Medulla oblongata (tissue), 1 donor: ENCODE data around the gene TSPAN1.
A peak's percentile ranks its signal among the peaks of the same experiment; 100 is the strongest.

Experiments used
- DNase-seq: peaks from one replicate; pipeline ENCODE4 v3.0.0-alpha.2; 2015; ENCODE audit errors: extremely low spot score

The TSPAN1 gene

DNA sequence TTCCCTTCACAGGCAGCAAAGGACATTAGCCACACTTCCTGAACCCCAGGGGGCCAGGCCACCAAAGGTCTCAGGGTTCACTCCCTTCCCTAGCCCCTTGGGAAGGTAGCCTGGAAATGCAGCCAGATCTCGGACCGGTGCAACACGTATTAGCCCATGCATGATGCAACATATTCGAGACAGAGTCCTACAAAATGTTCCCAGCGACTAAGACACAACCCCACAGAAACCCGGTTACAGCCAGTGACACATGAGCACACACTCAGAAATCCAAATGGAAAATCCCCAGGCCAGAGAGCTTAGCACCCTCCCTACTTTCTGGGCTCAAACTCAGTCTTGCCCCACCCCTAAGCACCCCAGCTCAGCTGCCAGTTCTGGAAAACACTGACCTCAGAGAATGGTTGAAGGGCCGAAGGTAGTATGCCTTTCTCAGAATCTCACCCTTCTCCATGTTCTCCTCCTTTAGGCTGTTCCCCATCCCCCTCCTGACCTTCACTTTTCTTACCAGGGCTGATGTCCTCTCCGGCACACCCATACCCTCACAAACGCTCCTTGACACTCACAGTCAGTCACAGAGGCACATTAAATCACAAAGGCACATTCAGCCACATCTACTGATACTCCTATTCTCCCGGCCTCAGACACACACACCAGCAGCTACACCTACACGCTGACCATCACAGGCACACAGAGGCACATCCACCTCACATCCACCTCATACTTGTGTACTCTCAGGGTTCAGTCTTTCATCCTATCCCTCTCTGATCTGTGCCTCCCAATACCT lies at the start of gene TSPAN1:
TSS of gene TSPAN1 (plus strand) at position 640 of the 784 bp plus-strand sequence. CDS start 6,021 bp downstream, outside the sequence.
- no peak for DNase-seq

- DNase-seq = no peak
Observed at GRCh38 chr1:46128344-46128743, 46.5 kb upstream of the TSPAN1 start.

DNA sequence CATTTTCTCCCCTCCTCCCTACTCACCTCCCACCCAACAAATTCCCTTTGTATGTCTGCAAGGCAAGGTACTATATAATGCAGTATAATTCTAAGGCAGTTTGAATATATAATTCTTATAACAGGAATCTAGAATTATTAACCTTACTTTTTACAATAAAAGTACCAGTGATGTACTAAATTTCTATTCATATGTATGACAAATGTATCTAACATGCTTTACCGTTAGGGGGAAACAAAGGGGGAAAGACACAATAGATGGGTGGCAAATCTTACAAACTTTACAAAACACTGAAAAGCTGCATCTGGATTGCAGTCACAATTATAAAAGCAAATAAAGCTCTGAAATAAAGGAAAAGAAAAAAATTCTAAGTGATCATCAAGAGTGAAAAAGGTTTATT lies 44.8 kb upstream of the TSPAN1 start:
- DNase-seq = no peak

DNA sequence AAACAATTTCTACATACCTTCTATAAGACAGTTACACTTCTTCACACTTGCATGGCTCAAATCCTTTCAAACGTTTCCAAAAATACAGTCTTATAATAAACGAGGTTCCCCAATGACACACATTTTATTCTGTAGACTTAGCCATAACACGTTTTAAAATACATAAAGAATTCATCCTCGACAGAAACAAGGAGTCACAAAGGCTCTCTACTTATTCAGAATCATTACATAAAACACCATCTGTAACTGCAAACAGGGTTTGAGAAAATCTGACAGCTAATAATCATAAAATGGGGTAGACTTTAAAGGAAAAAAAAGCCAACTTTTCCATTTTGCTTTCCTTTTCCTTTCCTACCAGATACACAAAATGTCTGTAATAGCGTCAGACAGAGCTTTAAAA lies 44.3 kb upstream of the TSPAN1 start:
- no peak for DNase-seq

- DNase-seq = peak; percentile 47
Observed at GRCh38 chr1:46131093-46131492, 43.8 kb upstream of the TSPAN1 start.

- DNase-seq = peak; percentile 52
Observed at GRCh38 chr1:46131712-46132528, 43.0 kb upstream of the TSPAN1 start.

GRCh38 chr1:46132529-46133180 lies 42.2 kb upstream of the TSPAN1 start, which contains the start of gene PIK3R3:
PIK3R3 (minus strand) TSS chr1:46132629; CDS start chr1:46131952, 677 bp downstream.
- DNase-seq = peak; percentile 98

DNA sequence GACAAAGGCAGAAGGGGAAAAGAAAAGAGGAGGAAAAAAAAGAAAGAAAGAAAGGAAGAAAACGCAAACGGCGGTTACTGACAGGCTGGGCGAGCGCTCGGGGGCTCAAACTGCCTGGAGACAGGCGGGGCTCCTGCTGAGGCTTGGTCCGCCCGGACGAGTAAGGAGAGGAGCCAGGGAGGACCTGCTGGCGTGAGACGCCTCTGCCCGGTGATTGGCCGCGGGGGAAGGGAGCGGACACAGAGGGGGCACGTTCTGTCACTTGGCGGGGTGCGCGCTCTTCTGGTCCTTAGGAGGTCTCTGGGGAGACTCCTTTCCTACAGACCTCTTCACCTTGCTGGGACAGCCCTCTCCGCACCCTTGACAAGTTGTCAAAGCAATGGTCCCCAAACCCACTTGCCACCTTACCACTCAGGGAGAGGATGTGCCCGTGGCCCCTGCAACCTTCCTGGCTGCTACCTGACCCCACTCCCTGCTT lies 41.7 kb upstream of the TSPAN1 start:
- no peak for DNase-seq

- DNase-seq = no peak
Observed at GRCh38 chr1:46133781-46134350, 41.0 kb upstream of the TSPAN1 start.

DNA sequence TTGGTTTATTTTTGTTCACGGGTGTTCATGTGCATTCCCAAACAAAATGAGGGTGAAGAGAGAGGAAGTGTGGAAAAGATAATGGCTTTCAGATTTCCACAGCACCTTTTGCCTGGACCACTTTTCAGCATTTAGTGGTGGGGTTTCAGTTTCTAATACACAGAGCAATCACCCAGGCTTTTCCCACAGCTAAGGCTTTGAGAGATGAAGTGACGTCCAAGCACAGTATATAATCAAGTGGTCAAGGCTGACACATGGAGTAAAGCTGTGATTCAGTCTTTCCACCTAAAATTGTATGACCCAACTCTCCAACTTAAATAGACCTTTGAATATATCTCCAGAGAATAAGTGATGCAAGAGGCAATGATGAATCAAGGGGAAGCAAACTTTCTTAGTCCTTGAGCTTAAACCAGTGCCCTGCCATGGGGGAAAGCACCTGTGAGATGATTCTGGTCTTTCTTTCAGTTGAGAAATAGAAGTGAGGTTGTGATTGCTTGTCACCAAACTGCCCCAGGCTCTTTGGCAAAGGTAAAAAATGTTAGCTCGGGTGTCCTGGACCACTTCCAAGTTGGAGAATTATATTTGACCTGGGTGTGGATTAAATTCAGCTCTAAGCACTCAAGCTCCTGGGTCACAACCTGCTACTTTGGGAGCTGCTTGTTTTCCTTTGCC lies 40.1 kb upstream of the TSPAN1 start:
- no peak for DNase-seq

GRCh38 chr1:46136711-46137110 lies 38.2 kb upstream of the TSPAN1 start:
- DNase-seq = no peak

- no peak for DNase-seq
Observed at GRCh38 chr1:46137916-46138315, 37.0 kb upstream of the TSPAN1 start.

DNA sequence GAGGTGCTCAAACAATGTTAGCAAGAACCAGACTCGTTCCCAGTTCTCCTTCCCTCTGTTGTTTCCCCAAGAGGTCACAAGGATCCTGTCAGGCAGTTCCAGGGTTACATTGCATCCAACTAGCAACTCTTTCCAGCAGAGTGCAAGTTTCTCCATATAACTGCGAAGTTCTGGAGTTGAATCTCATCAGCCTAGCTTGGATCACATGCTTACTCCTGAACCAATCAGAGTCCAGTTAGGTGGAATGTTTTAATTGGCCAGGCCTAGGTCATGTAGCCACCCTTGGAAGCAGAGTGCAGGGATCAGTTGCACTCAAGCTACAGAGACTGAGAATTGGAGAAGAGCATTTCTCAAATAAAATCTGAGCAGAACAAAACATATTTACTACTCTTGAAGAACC lies 26.6 kb upstream of the TSPAN1 start:
- no peak for DNase-seq

DNA sequence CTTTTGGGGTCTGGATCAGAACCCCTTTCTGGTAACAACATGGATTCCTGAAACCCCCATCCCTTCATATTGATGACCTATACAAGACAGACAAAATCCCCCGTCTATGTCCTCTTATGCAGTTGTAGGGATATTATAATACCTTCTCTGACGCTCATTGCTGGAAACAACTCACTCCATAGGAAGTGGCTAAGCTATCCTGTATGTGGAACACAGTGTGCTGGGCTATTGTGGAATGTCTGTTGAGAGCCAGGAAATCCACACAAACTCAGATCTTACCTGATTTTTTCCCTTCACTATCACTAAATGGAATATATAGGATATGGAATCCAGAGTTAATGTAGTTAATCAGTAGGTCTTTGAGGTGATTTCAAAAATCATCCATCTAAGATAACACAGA lies 24.8 kb upstream of the TSPAN1 start:
- no peak for DNase-seq

GRCh38 chr1:46152016-46152415 lies 22.9 kb upstream of the TSPAN1 start:
- DNase-seq = no peak

- no peak for DNase-seq
Observed at GRCh38 chr1:46153228-46153627, 21.7 kb upstream of the TSPAN1 start.

GRCh38 chr1:46153732-46154131 lies 21.2 kb upstream of the TSPAN1 start:
- DNase-seq = no peak

DNA sequence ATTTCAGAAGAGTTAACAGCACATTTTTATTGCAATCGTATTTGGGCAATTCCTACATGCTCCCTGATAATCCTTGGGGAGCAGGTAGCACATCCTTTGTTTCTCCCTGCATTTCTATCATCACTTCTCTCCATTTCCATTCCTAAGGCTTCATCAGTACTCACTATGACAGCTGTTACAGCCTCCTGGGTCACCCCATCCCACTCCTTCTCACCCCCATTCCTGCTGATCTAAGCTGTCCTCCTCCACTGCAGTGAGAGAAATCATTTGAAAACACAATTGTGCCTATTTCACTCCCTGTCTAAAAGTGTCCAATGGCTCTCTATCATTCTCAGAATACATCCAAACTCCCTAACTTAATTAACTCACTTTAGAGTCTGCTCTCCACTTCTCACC lies 17.0 kb upstream of the TSPAN1 start:
- no peak for DNase-seq

GRCh38 chr1:46158312-46159281 lies 16.3 kb upstream of the TSPAN1 start:
- DNase-seq = no peak

DNA sequence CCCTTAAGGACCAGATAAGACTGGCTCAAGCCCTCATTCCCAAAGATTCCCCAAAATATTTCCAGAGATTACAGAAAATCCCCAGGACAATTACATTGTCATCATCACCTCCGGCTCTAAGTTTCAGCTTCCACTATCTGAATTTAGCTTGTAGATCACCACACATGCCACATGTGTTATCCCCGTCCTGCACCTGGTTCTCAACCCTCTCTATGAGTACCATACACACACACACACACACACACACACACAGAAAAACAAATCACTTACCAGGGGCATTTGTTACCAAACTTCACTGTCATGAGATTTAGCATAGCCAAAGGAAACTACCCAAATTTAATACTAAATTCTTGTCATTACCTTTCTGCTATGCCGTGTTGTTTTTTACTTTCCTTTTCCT lies 15.4 kb upstream of the TSPAN1 start:
- DNase-seq = no peak
